Activated naive CD4-positive, alpha-beta T cell treated with anti-CD3 and anti-CD28 coated beads, Interleukin-2, amount 10 ng/mL, durations not matched to agents 7 days and 5 days (primary cell): Measurements from ENCODE around the gene NAA25.
"Not testable (repeated sequence)": the region's sequence is repeated elsewhere in the genome, so short reads cannot be mapped to it uniquely, and the experiment has no call there.

Experiments
- CTCF ChIA-PET: fragments of 350-600 bp; sonication (Branson Sonifier 250); formaldehyde crosslinking; loops from one replicate; lab custom pipeline; 2021; ENCODE audit warnings: antibody characterized with exemption; lab: Charles Lee
- DNase-seq: peaks from one replicate; pipeline ENCODE4 v3.0.0-alpha.2; 2020
- H3K27ac Mint-ChIP-seq: one replicate; pipeline ENCODE4 v1.8.0; 2021; ENCODE audit warnings: mild to moderate bottlenecking, moderate library complexity, mixed read lengths
- H3K27me3 Mint-ChIP-seq: one replicate; pipeline ENCODE4 v1.8.0; 2021; ENCODE audit warnings: mild to moderate bottlenecking, mixed read lengths
- H3K36me3 Mint-ChIP-seq: one replicate; pipeline ENCODE4 v1.8.0; 2021; ENCODE audit warnings: mixed read lengths
- H3K4me1 Mint-ChIP-seq: one replicate; pipeline ENCODE4 v1.8.0; 2021; ENCODE audit warnings: mixed read lengths
- H3K4me3 Mint-ChIP-seq: one replicate; pipeline ENCODE4 v1.8.0; 2021; ENCODE audit warnings: mild to moderate bottlenecking, moderate library complexity, mixed read lengths
- H3K9me3 Mint-ChIP-seq: one replicate; pipeline ENCODE4 v1.8.0; 2021; ENCODE audit warnings: mixed read lengths

NAA25 gene

DNA sequence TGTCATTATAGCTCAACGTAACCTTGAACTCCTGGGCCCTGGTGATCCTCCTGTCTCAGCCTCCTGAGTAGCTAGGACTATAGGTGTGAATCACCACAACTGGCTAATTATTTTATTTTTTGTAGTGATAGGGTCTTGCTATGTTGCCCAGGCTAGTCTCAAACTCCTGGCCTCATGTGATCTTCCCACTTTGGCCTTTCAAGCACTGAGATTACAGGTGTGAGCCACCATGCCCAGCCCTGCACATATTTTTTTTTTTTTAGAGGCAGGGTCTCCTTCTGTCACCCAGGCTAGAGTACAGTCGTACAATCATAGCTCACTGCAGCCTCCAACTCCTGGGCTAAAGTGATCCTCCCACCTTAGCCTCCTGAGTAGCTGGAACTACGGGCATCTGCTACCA is 104.5 kb downstream of the NAA25 start:
- no peaks in the 10 kb centered on the region for H3K27me3 Mint-ChIP-seq
- H3K4me1 Mint-ChIP-seq: peaks cover 65% of the 10 kb centered on the region
- H3K36me3 Mint-ChIP-seq: peaks cover 23% of the 10 kb centered on the region
- CTCF ChIA-PET: interaction anchor here (2.8 kb wide), 1 partner anchor 9 kb away, joined by 14 read pairs; the partner anchor contains the start of genes ERP29 and TMEM116
- no peaks in the 10 kb centered on the region for H3K9me3 Mint-ChIP-seq
- H3K4me3 Mint-ChIP-seq: no peak overlapping the region
- DNase-seq: no peak
- H3K27ac Mint-ChIP-seq: no peak overlapping the region

DNA sequence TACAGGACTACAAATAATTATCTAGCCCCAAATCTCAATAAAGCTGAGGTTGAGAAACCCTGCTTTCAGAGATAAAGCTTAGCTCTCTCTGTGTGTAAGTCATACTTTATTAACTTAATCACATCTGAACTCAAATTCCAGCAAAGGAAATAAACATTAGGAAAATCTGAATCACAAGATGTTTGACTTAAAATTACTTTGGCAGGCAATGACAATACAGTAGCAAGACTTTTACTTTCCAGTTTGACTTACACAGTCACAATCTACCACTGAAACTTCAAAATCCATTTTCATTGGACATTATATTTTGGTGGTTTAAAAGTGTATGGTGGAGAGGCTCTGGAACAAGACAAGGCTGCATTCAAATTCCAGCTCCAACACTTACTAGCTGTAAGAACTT is 107.0 kb downstream of the NAA25 start:
- Mint-ChIP-seq H3K4me1 (peaks cover 75% of the 10 kb centered on the region), H3K27me3 (no peaks in the 10 kb centered on the region), H3K4me3 (peak overlapping the region; percentile 67), H3K9me3 (no peaks in the 10 kb centered on the region), H3K36me3 (peaks cover 35% of the 10 kb centered on the region), H3K27ac (peak overlapping the region; percentile 83)
- CTCF ChIA-PET: interaction anchor here (0.6 to 2.2 kb wide), 2 partner anchors 10 to 11 kb away, joined by 3 to 18 read pairs; partner anchors contain the start of genes ERP29 and TMEM116
- no peak for DNase-seq

DNA sequence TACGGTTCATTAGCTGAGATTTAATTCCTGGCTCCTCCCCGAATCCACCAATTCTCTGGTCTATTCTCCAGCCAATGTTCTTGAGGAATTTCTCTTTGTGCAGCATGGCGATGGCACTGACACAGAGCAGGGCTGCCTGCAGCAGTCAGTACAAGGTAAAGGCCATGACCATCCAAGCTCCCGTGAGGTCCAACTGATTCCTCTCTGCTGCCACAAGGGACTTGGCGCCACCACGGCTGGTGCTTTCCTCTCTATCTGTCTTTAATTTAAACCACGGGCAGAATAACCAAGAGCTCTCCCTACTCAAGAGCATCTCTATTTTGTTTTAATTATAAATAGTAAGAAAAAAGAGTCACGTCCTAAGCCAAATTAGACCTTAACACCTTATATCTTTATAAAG is 107.8 kb downstream of the NAA25 start:
- H3K4me1 Mint-ChIP-seq: peaks cover 76% of the 10 kb centered on the region
- DNase-seq: no peak
- peak overlapping the region; percentile 67 for H3K4me3 Mint-ChIP-seq
- H3K9me3 Mint-ChIP-seq: no peaks in the 10 kb centered on the region
- H3K27me3 Mint-ChIP-seq: no peaks in the 10 kb centered on the region
- CTCF ChIA-PET: interaction anchor here (2.2 kb wide), 1 partner anchor 12 kb away, joined by 18 read pairs; the partner anchor contains the start of genes ERP29 and TMEM116
- H3K27ac Mint-ChIP-seq: no peak overlapping the region
- peaks cover 37% of the 10 kb centered on the region for H3K36me3 Mint-ChIP-seq

DNA sequence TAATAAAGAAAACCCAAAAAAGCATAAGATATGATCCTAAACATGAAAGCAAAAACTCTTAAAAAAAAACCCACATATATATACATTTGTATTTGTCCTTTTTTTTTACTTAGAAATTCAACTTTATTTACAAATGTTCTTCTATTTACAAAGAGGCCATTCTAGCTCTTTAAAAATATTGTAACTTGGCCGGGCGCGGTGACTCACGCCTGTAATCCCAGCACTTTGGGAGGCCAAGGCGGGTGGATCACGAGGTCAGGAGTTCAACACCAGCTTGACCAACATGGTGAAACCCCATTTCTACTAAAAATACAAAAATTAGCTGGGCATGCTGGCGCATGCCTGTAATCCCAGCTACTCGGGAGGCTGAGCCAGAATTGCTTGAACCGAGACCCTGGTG is 109.5 kb downstream of the NAA25 start:
- CTCF ChIA-PET, H3K27me3 Mint-ChIP-seq, H3K4me3 Mint-ChIP-seq, DNase-seq, H3K27ac Mint-ChIP-seq, H3K9me3 Mint-ChIP-seq: not testable (repeated sequence)
- Mint-ChIP-seq H3K36me3 (peaks cover 35% of the 10 kb centered on the region), H3K4me1 (peaks cover 80% of the 10 kb centered on the region)

DNA sequence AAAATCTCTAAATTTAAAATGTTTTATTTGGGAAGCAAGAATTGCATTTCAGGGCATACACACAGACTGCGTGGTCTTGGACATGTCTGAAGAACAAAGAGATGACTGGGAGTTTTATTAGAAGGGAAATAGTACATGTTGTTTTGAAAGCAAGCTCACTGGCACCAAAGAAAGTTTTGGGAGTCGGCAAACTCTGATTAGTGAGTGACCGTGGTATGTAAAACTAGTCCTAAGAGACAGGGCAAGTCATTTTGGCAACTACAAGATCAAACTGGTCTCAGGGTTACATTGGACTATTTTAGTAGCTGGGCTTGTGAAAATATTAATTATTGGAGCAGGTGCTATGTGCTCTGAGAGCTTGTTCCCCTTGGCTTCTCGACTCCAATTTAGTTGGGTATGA is 110.6 kb downstream of the NAA25 start:
- DNase-seq: no peak
- Mint-ChIP-seq H3K9me3 (no peaks in the 10 kb centered on the region), H3K4me3 (no peak overlapping the region), H3K27ac (no peak overlapping the region), H3K36me3 (peaks cover 31% of the 10 kb centered on the region), H3K27me3 (no peaks in the 10 kb centered on the region), H3K4me1 (peaks cover 85% of the 10 kb centered on the region)
- CTCF ChIA-PET: interaction anchor here (0.7 kb wide), 1 partner anchor 14 kb away, joined by 4 read pairs; the partner anchor contains the start of gene TMEM116

DNA sequence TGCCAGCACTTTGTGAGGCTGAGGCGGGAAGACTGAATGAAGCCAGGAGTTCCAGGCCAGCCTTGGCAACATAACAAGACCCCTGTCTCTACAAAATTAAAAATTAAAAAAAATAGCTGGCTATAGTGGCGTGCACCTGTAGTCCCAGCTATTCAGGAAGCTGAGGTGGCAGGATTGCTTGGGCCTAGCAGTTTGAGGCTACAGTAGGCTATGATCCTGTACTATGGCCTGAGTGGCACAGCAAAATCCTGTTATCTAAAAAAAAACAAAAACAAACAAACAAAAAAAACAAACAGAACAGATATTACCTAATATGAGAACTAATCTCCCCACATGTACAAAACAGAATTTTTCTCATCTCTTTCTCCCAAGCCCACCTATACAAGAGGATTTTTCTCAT is 111.3 kb downstream of the NAA25 start:
- CTCF ChIA-PET: interaction anchor here (0.6 kb wide), 1 partner anchor 72 kb away, joined by 3 read pairs; no protein-coding TSS in a partner anchor
- no peak overlapping the region for H3K27ac Mint-ChIP-seq

DNA sequence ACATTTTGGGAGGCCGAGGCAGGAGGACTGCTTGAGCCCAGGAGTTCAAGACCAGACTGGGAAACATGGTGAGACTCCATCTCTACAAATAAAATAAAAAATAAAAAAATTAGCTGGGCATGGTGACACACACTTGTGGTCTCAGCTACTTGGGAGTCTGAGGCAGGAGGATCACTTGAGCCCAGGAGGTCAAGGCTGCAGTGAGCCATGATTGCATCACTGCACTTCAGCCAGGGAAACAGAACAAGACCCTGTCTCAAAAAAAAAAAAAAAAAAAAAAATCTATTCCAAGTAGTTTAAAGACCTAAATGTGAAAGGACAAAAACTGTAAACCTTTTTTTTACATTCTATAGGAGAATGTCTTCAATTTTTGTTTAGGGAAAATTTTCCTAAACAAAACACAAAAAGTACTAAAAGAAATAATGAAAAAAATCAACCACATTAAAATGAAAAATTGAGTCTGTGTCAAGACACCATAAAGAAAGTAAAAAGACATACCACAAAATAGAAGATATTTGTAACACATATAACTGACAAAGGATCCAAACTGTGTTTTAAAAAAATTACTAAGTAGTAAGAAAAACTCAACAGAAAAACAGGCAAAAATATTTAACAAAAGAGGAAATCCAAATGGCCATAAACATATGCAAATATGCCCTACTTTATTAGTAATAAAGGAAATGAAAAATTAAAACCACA is 112.7 kb downstream of the NAA25 start:
- peak overlapping the region; percentile 84 for H3K4me3 Mint-ChIP-seq
- peak overlapping the region; percentile 94 for H3K27ac Mint-ChIP-seq
- CTCF ChIA-PET: interaction anchor here (3.9 kb wide), 1 partner anchor 17 kb away, joined by 23 read pairs; the partner anchor contains the start of genes ERP29 and TMEM116
- no peak for DNase-seq
- no peaks in the 10 kb centered on the region for H3K27me3 Mint-ChIP-seq
- H3K4me1 Mint-ChIP-seq: peaks cover 80% of the 10 kb centered on the region
- peaks cover 30% of the 10 kb centered on the region for H3K36me3 Mint-ChIP-seq
- no peaks in the 10 kb centered on the region for H3K9me3 Mint-ChIP-seq

More for the DNA sequence above, 111.3 kb downstream of the NAA25 start:
- Mint-ChIP-seq H3K4me3 (no peak overlapping the region), H3K36me3 (peaks cover 25% of the 10 kb centered on the region), H3K27me3 (no peaks in the 10 kb centered on the region), H3K4me1 (peaks cover 85% of the 10 kb centered on the region), H3K9me3 (no peaks in the 10 kb centered on the region)
- no peak for DNase-seq

DNA sequence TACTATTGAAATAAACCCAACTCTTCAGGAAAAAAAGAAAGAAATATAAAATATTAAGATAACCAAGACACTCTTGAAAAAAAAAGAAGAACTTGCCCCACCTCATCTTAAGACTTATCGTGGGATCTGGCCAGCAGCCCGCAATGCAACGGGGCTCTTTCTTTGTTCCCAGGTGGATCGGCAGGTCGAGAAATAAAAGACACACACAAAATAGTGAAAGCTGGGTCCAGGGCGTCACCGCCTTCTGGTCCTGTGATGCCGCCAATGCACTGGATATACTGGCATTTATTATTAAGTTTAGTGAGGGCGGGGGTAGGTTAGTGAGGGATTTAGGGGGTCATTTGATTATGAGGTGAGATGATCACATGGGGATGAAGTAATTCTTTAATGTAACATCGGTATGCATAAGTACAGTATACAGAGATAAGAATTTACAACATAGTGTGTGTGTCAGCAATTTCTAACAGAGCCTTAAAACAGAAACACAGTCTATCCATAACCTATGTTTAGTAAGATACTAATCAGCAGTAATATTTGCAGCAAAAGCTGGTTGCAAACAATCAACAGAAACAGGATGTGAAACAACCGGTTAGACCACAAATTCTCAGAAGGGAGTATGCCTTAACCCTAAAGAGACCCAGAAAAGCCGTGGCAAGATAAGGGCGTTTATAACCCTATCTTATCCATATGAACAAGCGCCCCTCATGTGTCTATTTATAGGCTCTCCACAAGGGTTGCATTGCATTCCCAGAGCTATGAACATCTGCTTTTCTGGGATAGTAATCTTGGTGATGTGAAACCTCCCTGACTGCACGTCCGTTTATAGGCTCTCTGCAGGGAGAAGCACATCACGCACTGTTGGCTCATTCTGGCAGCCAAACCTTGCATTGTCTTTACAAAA is 114.1 kb downstream of the NAA25 start:
- H3K9me3 Mint-ChIP-seq, H3K27me3 Mint-ChIP-seq: not testable (repeated sequence)
- H3K4me3 Mint-ChIP-seq: peak overlapping the region; percentile 84
- CTCF ChIA-PET: interaction anchor here (0.6 to 3.9 kb wide), 6 partner anchors 16 to 131 kb away, joined by 3 to 23 read pairs (median 4); partner anchors contain the start of genes ERP29 and TMEM116
- H3K36me3 Mint-ChIP-seq: peaks cover 30% of the 10 kb centered on the region
- H3K4me1 Mint-ChIP-seq: peaks cover 74% of the 10 kb centered on the region
- peak; percentile 63 for DNase-seq
- peak overlapping the region; percentile 94 for H3K27ac Mint-ChIP-seq

DNA sequence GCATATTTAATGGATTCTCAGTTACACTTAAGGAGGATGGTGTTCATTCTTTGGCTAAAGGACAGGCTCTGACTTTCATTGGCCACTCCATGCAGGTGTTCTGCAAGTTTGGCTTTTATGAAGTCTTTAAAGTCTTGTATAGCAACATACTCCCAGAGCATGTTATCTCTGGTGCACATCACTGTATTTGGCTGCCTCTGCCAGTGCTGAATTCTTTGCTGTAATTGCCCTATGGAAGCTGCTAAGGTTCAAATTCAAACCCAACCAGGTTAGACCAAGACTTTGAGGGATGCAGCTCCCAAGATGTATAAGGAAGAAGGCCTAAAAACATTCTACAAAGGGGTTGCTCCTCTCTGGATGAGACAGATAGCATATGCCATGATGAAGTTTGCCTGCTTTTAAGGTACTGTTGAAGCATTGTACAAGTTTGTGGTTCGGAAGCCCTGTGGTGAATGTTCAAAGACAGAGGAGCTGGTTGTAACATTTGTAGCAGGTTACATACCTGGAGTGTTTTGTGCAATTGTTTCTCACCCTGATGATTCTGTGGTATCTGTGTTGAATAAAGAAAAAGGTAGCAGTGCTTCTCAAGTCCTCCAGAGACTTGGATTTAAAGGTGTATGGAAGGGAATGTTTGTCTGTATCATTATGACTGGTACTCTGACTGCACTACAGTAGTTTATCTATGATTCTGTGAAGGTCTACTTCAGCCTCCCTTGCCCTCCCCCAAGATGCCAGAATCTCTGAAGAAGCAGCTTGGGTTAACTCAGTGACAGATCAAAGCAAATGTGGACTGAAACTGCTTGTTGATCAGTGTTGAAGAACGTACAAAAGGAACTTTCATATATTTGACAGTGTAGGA is 115.1 kb downstream of the NAA25 start:
- peak; percentile 66 for DNase-seq
- Mint-ChIP-seq H3K9me3 (no peaks in the 10 kb centered on the region), H3K27ac (peak overlapping the region; percentile 94), H3K36me3 (peaks cover 30% of the 10 kb centered on the region), H3K27me3 (no peaks in the 10 kb centered on the region), H3K4me3 (peak overlapping the region; percentile 84), H3K4me1 (peaks cover 74% of the 10 kb centered on the region)
- CTCF ChIA-PET: interaction anchor here (0.6 to 3.9 kb wide), 6 partner anchors 20 to 393 kb away, joined by 3 to 23 read pairs (median 4); partner anchors contain the start of genes ERP29 and TMEM116

DNA sequence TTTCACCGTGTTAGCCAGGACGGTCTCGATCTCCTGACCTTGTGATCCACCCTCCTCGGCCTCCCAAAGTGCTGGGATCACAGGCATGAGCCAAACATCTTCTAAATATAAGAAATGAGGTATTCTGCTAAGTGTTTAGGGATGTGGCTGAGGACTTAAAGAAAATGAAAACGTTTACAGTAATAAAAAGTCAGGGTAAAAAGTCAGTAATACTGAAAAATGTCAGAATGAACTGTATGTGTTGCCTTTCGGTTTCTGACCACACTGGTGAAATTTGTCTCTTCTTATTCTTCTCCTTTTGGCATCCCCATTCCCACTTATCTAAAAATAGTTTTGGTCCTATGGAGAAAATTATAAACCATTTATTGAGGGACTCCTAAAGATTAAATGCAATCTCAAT is 116.1 kb downstream of the NAA25 start:
- CTCF ChIA-PET: interaction anchor here (1.6 to 3.9 kb wide), 2 partner anchors 21 to 394 kb away, joined by 3 to 23 read pairs; partner anchors contain the start of genes ERP29 and TMEM116
- Mint-ChIP-seq H3K27me3 (no peaks in the 10 kb centered on the region), H3K4me1 (peaks cover 70% of the 10 kb centered on the region), H3K4me3 (peak overlapping the region; percentile 16), H3K36me3 (peaks cover 31% of the 10 kb centered on the region), H3K27ac (peak overlapping the region; percentile 94), H3K9me3 (no peaks in the 10 kb centered on the region)
- no peak for DNase-seq

DNA sequence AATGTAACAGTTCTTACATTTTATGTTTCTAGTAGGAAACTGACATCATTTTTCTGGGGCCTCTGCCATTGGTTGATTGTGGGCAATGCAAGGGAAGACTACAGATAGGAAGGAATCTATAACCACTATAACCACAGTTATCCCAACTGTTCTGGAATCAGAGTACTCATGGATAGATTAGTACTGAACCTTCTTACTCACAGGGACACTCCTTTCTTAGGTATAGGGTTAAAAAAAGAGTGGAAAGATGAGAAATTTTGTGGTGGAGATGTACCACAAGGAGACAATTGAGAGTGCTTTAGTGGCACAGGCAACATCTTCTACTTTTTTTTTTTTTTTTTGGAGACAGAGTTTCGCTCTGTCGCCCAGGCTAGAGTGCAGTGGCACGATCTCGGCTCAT is 116.6 kb downstream of the NAA25 start:
- no peaks in the 10 kb centered on the region for H3K27me3 Mint-ChIP-seq
- peaks cover 30% of the 10 kb centered on the region for H3K36me3 Mint-ChIP-seq
- H3K27ac Mint-ChIP-seq: peak overlapping the region; percentile 94
- H3K4me3 Mint-ChIP-seq: peak overlapping the region; percentile 1
- H3K4me1 Mint-ChIP-seq: peaks cover 66% of the 10 kb centered on the region
- CTCF ChIA-PET: interaction anchor here (1.6 to 1.7 kb wide), 2 partner anchors 21 to 395 kb away, joined by 3 read pairs; partner anchors contain the start of genes ERP29 and TMEM116
- H3K9me3 Mint-ChIP-seq: no peaks in the 10 kb centered on the region
- no peak for DNase-seq

DNA sequence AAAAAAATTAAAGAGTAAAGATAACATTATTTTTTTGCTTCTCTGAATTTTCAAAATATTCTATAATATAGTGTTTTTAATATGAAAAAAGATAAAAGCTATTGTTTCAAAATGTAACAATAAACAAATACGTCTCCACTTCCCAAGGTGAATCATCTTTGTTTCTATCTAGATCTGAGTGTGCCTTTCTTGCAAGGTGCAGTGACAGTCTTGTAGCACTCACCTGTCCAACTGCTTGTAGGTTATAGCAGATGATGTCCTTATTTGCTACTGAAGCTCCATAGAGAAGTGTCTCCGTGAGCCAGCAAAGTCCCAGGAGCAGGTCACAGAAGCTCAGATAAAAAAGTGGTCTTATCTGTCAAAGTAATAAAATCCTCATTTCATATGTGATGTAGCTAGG is 117.0 kb downstream of the NAA25 start:
- CTCF ChIA-PET: interaction anchor here (0.6 to 1.7 kb wide), 2 partner anchors 10 to 22 kb away, joined by 3 read pairs; partner anchors contain the start of genes ERP29 and TMEM116
- H3K4me3 Mint-ChIP-seq: peak overlapping the region; percentile 1
- H3K27ac Mint-ChIP-seq: peak overlapping the region; percentile 94
- H3K9me3 Mint-ChIP-seq: no peaks in the 10 kb centered on the region
- H3K4me1 Mint-ChIP-seq: peaks cover 62% of the 10 kb centered on the region
- H3K36me3 Mint-ChIP-seq: peaks cover 28% of the 10 kb centered on the region
- no peaks in the 10 kb centered on the region for H3K27me3 Mint-ChIP-seq
- DNase-seq: no peak

DNA sequence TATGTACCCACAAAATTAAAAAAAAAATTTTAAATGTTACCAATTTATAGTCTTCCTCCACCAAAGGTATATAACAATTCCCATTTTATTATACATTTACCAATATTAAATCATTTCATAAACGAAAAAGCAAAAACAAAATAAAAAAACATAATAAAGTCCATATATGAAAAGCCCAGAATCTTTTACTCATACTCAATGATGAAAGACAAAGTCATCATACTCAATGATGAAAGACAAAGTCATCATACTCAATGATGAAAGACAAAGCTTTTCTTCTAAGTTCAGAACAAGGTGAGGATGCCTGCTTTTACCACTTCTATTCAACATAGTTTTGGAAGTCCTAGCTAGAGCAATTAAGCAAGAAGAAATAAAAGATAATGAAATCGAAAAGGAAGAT is 123.8 kb downstream of the NAA25 start:
- H3K27ac Mint-ChIP-seq: no peak overlapping the region
- CTCF ChIA-PET: no interaction called here

More for the DNA sequence above, 123.8 kb downstream of the NAA25 start:
- Mint-ChIP-seq H3K4me1 (peaks cover 11% of the 10 kb centered on the region), H3K4me3 (no peak overlapping the region), H3K27me3 (no peaks in the 10 kb centered on the region), H3K9me3 (no peaks in the 10 kb centered on the region), H3K36me3 (peaks cover 33% of the 10 kb centered on the region)
- DNase-seq: no peak
